K562 (cell line): Measurements from ENCODE around the gene BICC1.

Experiments used
- CTCF ChIP-seq, 3 experiments: IDR thresholded peaks in 2 of 3; conservative IDR thresholded peaks in 1 of 3; 2 replicates each; pipeline ENCODE4 v1.5.1; 2011 to 2012; ENCODE audit warnings: low read length in 3 of 3, mild to moderate bottlenecking in 3 of 3, control low read depth in 2 of 3, improper control_type of control experiment in 1 of 3, inconsistent platforms in 1 of 3, low read depth in 1 of 3, mixed read lengths in 1 of 3, moderate library complexity in 1 of 3; ENCODE audit not compliant: insufficient read depth in 2 of 3
- EP300 ChIP-seq: IDR thresholded peaks from 2 replicates; pipeline ENCODE4 v1.6.1; 2012; ENCODE audit warnings: low read length, improper control_type of control experiment
- MAZ ChIP-seq, 2 experiments: fragments of 450-650 bp in 1 of 2; sonication (generic) in 1 of 2; formaldehyde crosslinking; IDR thresholded peaks in 1 of 2; conservative IDR thresholded peaks in 1 of 2; 2 replicates each; pipeline versions ENCODE4 v1.4.0 to v1.5.0; 2020; ENCODE audit warnings: mild to moderate bottlenecking in 1 of 2, missing genetic modification reagents in 1 of 2
- SNRNP70 ChIP-seq: fragments of 200-400 bp; formaldehyde crosslinking; optimal IDR thresholded peaks from 2 replicates; pipeline ENCODE3; 2017; ENCODE audit warnings: low read depth, low read length
- ZFP36 ChIP-seq: fragments of 150-350 bp; IDR thresholded peaks from 2 replicates; pipeline ENCODE4 v1.6.1; 2018; ENCODE audit warnings: low read length, low read depth; ENCODE audit not compliant: partially characterized antibody
- ZNF12 ChIP-seq: sonication (generic); formaldehyde crosslinking; IDR thresholded peaks from 2 replicates; pipeline ENCODE4 v1.4.0; 2020; ENCODE audit warnings: mild to moderate bottlenecking, missing genetic modification reagents
- ZNF239 ChIP-seq: fragments of 250-450 bp; sonication (Bioruptor Pico); IDR thresholded peaks from 2 replicates; pipeline ENCODE4 v1.4.0; 2020; ENCODE audit warnings: mild to moderate bottlenecking

DNA sequence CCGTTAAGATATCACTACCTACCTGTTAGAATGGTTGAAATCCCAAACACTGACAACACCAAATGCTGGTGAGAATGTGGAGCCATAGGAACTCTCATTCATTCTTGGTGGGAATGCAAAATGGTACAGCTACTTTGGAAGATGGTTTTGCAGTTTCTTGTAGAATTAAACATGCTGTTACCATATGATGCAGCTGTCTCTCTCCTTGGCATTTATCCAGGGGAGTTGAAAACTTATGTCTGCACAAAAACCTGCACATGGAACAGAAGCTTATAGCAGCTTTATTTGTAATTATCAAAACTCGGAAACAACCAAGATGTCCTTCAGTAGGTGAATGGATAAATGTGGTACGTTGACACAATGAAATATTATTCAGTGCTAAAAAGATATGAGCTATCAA, 199.5 kb downstream of the BICC1 start:
- no peak for TF ChIP-seq CTCF (IDR thresholded peaks at IDR 0.05 in 2 of 3, conservative IDR thresholded peaks at IDR 0.05 in 1 of 3; ENCODE audit: insufficient read depth in 2 of 3, low read depth in 1 of 3, low read length in 3 of 3)
- no peak for TF ChIP-seq ZNF12 (CRISPR knock-in tag)
- TF ChIP-seq SNRNP70 = no peak
- no peak for TF ChIP-seq ZFP36
- no peak for TF ChIP-seq ZNF239 (CRISPR knock-in tag)
- TF ChIP-seq MAZ (CRISPR knock-in tag; conservative IDR thresholded peaks at IDR 0.05 in 1 of 2, IDR thresholded peaks at IDR 0.05 in 1 of 2) = no peak
- no peak for TF ChIP-seq EP300
